Esophagus squamous epithelium (tissue), 5 donors: Measurements from ENCODE around the gene PHKB. TPM values are rescaled to one million over a fixed set of nuclear protein-coding genes. Genes with fewer than 3 reads are reported as not detected.

Source experiments
- DNase-seq: peaks from one replicate; lab custom pipeline; 2025; lab: John Stamatoyannopoulos, UW
- H3K27ac ChIP-seq, 4 donors: fragments of 200-600 bp; sonication (generic); one replicate each; pipeline ENCODE4 v1.5.1; 2016 to 2019; ENCODE audit warnings: mild to moderate bottlenecking in 1 of 4
- H3K27me3 ChIP-seq, 4 donors: fragments of 200-600 bp; sonication (generic); 1 replicate in 3 of 4; 2 replicates in 1 of 4; pipeline versions ENCODE4 v1.5.1 to v1.6.0; 2017 to 2021; ENCODE audit warnings: antibody characterized with exemption in 1 of 4
- H3K36me3 ChIP-seq, 3 donors: fragments of 200-600 bp; sonication (generic); one replicate each; pipeline ENCODE4 v1.5.1; 2016 to 2019
- H3K4me1 ChIP-seq, 3 donors: fragments of 200-600 bp; sonication (generic); one replicate each; pipeline ENCODE4 v1.5.1; 2017 to 2019
- H3K4me3 ChIP-seq, 4 donors: fragments of 200-600 bp; sonication (generic); 1 replicate in 3 of 4; 2 replicates in 1 of 4; pipeline ENCODE4 v1.5.1; 2016 to 2019; ENCODE audit warnings: mild to moderate bottlenecking in 2 of 4, moderate library complexity in 1 of 4
- H3K9me3 ChIP-seq, 3 donors: fragments of 200-600 bp; sonication (generic); one replicate each; pipeline ENCODE4 v1.5.1; 2016 to 2019
- CTCF ChIP-seq, 6 experiments: fragments of 450-650 bp in 4 of 6; fragments of 200-600 bp in 2 of 6; sonication (generic) in 2 of 6; IDR thresholded peaks; one replicate each; pipeline ENCODE4 v1.5.1; 2016 to 2019; ENCODE audit warnings: antibody characterized with exemption in 6 of 6, mild to moderate bottlenecking in 4 of 6, moderate library complexity in 4 of 6
- POLR2A ChIP-seq, 4 donors: fragments of 450-650 bp; IDR thresholded peaks; one replicate each; pipeline ENCODE4 v1.6.1; 2017; ENCODE audit warnings: antibody characterized with exemption in 4 of 4, mild to moderate bottlenecking in 4 of 4, moderate library complexity in 3 of 4
- WGBS, 2 donors: methylation state at CpG; one replicate each; pipeline ENCODE4 v1.1.5; 2018; 5-methylcytosine and 5-hydroxymethylcytosine counted together
- intact Hi-C: fragments of 100-400 bp; cut with DNase I; formaldehyde crosslinking; loops from one replicate; pipeline ENCODE4 v1.15.0; 2022
- total RNA-seq, 4 donors: library from RNA; depleted of rRNA; stranded (reverse); fragments of >200 nt; gene quantifications; one replicate each; pipeline ENCODE4 v1.1.0, GENCODE V29; 2016
- donor health status: DM: yes; HTN: yes; CAD: no.

The PHKB gene
- total RNA-seq, 4 donors from 2014 or later, result 39.0 to 81.3 (median 53.8) TPM

GRCh38 chr16:47627085-47627639, 166.0 kb downstream of the PHKB start:
- DNase-seq, result no peak
- TF ChIP-seq CTCF (IDR thresholded peaks at IDR 0.05), result no peak
- TF ChIP-seq POLR2A (IDR thresholded peaks at IDR 0.05), result no peak
- intact Hi-C loops, result no loop called here
- no peak overlapping the region for H3K4me3 ChIP-seq
- H3K27ac ChIP-seq, result no peak overlapping the region
- H3K36me3 ChIP-seq, result peaks cover 0 to 5% (median 0%) of the 10 kb centered on the region in 3 donors
- WGBS, 2 donors, result 52 to 71% methylated on average over 6 of the region's 6 CpGs
- H3K4me1 ChIP-seq, result no peaks in the 10 kb centered on the region
- no peaks in the 10 kb centered on the region for H3K9me3 ChIP-seq
- no peaks in the 10 kb centered on the region for H3K27me3 ChIP-seq

- Histone ChIP-seq H3K27ac (no peak overlapping the region), H3K36me3 (peaks cover 0 to 5% (median 0%) of the 10 kb centered on the region in 3 donors), H3K27me3 (no peaks in the 10 kb centered on the region), H3K4me3 (no peak overlapping the region), H3K4me1 (no peaks in the 10 kb centered on the region), H3K9me3 (no peaks in the 10 kb centered on the region)
- no peak for DNase-seq
- TF ChIP-seq CTCF (IDR thresholded peaks at IDR 0.05), result no peak
- no peak for TF ChIP-seq POLR2A (IDR thresholded peaks at IDR 0.05)
- intact Hi-C loops, result no loop called here
Measured at GRCh38 chr16:47627721-47628120, 166.6 kb downstream of the PHKB start.

- H3K4me1 ChIP-seq, result no peaks in the 10 kb centered on the region
- no peak overlapping the region for H3K27ac ChIP-seq
- H3K27me3 ChIP-seq, result no peaks in the 10 kb centered on the region
- DNase-seq, result no peak
- intact Hi-C loops, result no loop called here
- no peaks in the 10 kb centered on the region for H3K9me3 ChIP-seq
- no peak overlapping the region for H3K4me3 ChIP-seq
- WGBS, 2 donors, result 95 to 99% methylated on average over 5 of the region's 5 CpGs
- TF ChIP-seq CTCF (IDR thresholded peaks at IDR 0.05), result no peak
- TF ChIP-seq POLR2A (IDR thresholded peaks at IDR 0.05), result no peak
- peaks cover 0 to 17% (median 0%) of the 10 kb centered on the region in 3 donors for H3K36me3 ChIP-seq
Measured at GRCh38 chr16:47631131-47631530, 170.0 kb downstream of the PHKB start.

- DNase-seq, result no peak
- no peak overlapping the region for H3K27ac ChIP-seq
- intact Hi-C loops, result no loop called here
- H3K4me3 ChIP-seq, result no peak overlapping the region
- H3K27me3 ChIP-seq, result no peaks in the 10 kb centered on the region
- WGBS, 2 donors, result 96 to 100% methylated on average over 1 of the region's 1 CpG
- no peaks in the 10 kb centered on the region for H3K4me1 ChIP-seq
- no peak for TF ChIP-seq POLR2A (IDR thresholded peaks at IDR 0.05)
- TF ChIP-seq CTCF (IDR thresholded peaks at IDR 0.05), result no peak
- peaks cover 0 to 35% (median 0%) of the 10 kb centered on the region in 3 donors for H3K36me3 ChIP-seq
- no peaks in the 10 kb centered on the region for H3K9me3 ChIP-seq
Measured at GRCh38 chr16:47634126-47634525, 173.0 kb downstream of the PHKB start.

GRCh38 chr16:47634727-47635126, 173.6 kb downstream of the PHKB start:
- Histone ChIP-seq H3K4me3 (no peak overlapping the region), H3K9me3 (no peaks in the 10 kb centered on the region), H3K4me1 (no peaks in the 10 kb centered on the region), H3K36me3 (peaks cover 0 to 35% (median 0%) of the 10 kb centered on the region in 3 donors), H3K27ac (no peak overlapping the region), H3K27me3 (no peaks in the 10 kb centered on the region)
- TF ChIP-seq CTCF (IDR thresholded peaks at IDR 0.05), result no peak
- TF ChIP-seq POLR2A (IDR thresholded peaks at IDR 0.05), result no peak
- intact Hi-C loops, result no loop called here
- no peak for DNase-seq
